Body of pancreas (tissue), 4 donors: ENCODE data around the gene PXMP4.

Experiments used
- CTCF ChIP-seq, 7 experiments: fragments of 450-650 bp in 4 of 7; fragments of 200-600 bp in 3 of 7; sonication (generic) in 3 of 7; IDR thresholded peaks; one replicate each; pipeline ENCODE4 v1.5.1; 2016 to 2019; ENCODE audit warnings: antibody characterized with exemption in 7 of 7
- POLR2A ChIP-seq, 3 donors: fragments of 450-650 bp; IDR thresholded peaks; one replicate each; pipeline ENCODE4 v1.6.1; 2016; ENCODE audit warnings: antibody characterized with exemption in 3 of 3, mild to moderate bottlenecking in 2 of 3

GRCh38 chr20:33675136-33675959 is 44.8 kb downstream of the PXMP4 start:
- no peak for TF ChIP-seq POLR2A (IDR thresholded peaks at IDR 0.05)
- TF ChIP-seq CTCF (IDR thresholded peaks at IDR 0.05), result no peak
